ENCODE measurements around the gene SEMA5A. TPM values are rescaled to one million over a fixed set of nuclear protein-coding genes. Genes with fewer than 3 reads are reported as not detected.

Gene SEMA5A
- total RNA-seq, 6 experiments from 2014 or later, result 3.1 to 12.6 (median 5.7) TPM

GRCh38 chr5:9340085-9340484 lies 205.8 kb downstream of the SEMA5A start:
- DNase-seq (no peak), ATAC-seq (no peak)
- Histone ChIP-seq H3K27me3 (no peaks in the 10 kb centered on the region), H3K27ac (no peak overlapping the region), H3K4me3 (no peak overlapping the region), H3K36me3 (no peaks in the 10 kb centered on the region), H3K4me1 (no peaks in the 10 kb centered on the region), H3K9me3 (no peaks in the 10 kb centered on the region)
- no peak for TF ChIP-seq CTCF (IDR thresholded peaks at IDR 0.05)
- no peak for TF ChIP-seq POLR2A (IDR thresholded peaks at IDR 0.05)
- WGBS (ENCODE audit: insufficient coverage, low coverage, low lambda C conversion rate, missing lambda C conversion rate), result 74% methylated on average over 2 of the region's 2 CpGs
- intact Hi-C loops (cut with DNase I), result no loop called here

GRCh38 chr5:9339206-9339818 lies 206.6 kb downstream of the SEMA5A start:
- Histone ChIP-seq H3K4me1 (no peaks in the 10 kb centered on the region), H3K9me3 (no peaks in the 10 kb centered on the region), H3K4me3 (no peak overlapping the region), H3K27ac (no peak overlapping the region), H3K27me3 (no peaks in the 10 kb centered on the region), H3K36me3 (no peaks in the 10 kb centered on the region)
- ATAC-seq (no peak), DNase-seq (no peak)
- no peak for TF ChIP-seq POLR2A (IDR thresholded peaks at IDR 0.05)
- TF ChIP-seq CTCF (IDR thresholded peaks at IDR 0.05), result no peak
- intact Hi-C loops (cut with DNase I), result no loop called here
- 68% methylated on average over 2 of the region's 3 CpGs for WGBS (ENCODE audit: insufficient coverage, low coverage, low lambda C conversion rate, missing lambda C conversion rate)

GRCh38 chr5:9338796-9339195 lies 207.1 kb downstream of the SEMA5A start:
- Histone ChIP-seq H3K36me3 (no peaks in the 10 kb centered on the region), H3K9me3 (no peaks in the 10 kb centered on the region), H3K27me3 (no peaks in the 10 kb centered on the region), H3K4me3 (no peak overlapping the region), H3K27ac (no peak overlapping the region), H3K4me1 (no peaks in the 10 kb centered on the region)
- TF ChIP-seq CTCF (IDR thresholded peaks at IDR 0.05) (no peak), POLR2A (IDR thresholded peaks at IDR 0.05) (no peak)
- intact Hi-C loops (cut with DNase I), result no loop called here
- WGBS (ENCODE audit: insufficient coverage, low coverage, low lambda C conversion rate, missing lambda C conversion rate), result 85% methylated on average over 4 of the region's 4 CpGs
- ATAC-seq (no peak), DNase-seq (no peak)

GRCh38 chr5:9337928-9338595 lies 207.8 kb downstream of the SEMA5A start:
- no peaks in the 10 kb centered on the region for H3K4me1 ChIP-seq
- 61% methylated on average over 3 of the region's 4 CpGs for WGBS (ENCODE audit: insufficient coverage, low coverage, low lambda C conversion rate, missing lambda C conversion rate)
- no peak overlapping the region for H3K4me3 ChIP-seq
- H3K27me3 ChIP-seq, result no peaks in the 10 kb centered on the region
- no peak for TF ChIP-seq POLR2A (IDR thresholded peaks at IDR 0.05)
- H3K27ac ChIP-seq, result no peak overlapping the region
- H3K36me3 ChIP-seq, result no peaks in the 10 kb centered on the region
- intact Hi-C loops (cut with DNase I), result no loop called here
- DNase-seq (no peak), ATAC-seq (no peak)
- H3K9me3 ChIP-seq, result no peaks in the 10 kb centered on the region

GRCh38 chr5:9335754-9336495 lies 209.9 kb downstream of the SEMA5A start:
- Histone ChIP-seq H3K4me1 (no peaks in the 10 kb centered on the region), H3K27me3 (no peaks in the 10 kb centered on the region), H3K27ac (no peak overlapping the region), H3K4me3 (no peak overlapping the region), H3K9me3 (no peaks in the 10 kb centered on the region), H3K36me3 (no peaks in the 10 kb centered on the region)
- intact Hi-C loops (cut with DNase I), result no loop called here
- DNase-seq (no peak), ATAC-seq (no peak)
- 59% methylated on average over 2 of the region's 2 CpGs for WGBS (ENCODE audit: insufficient coverage, low coverage, low lambda C conversion rate, missing lambda C conversion rate)
- TF ChIP-seq POLR2A (IDR thresholded peaks at IDR 0.05) (no peak), CTCF (IDR thresholded peaks at IDR 0.05) (no peak)
